ENCODE measurements around the gene THG1L.
A peak's percentile ranks its signal among the peaks of the same experiment; 100 is the strongest.

The THG1L gene

GRCh38 chr5:157743163-157744050, 12.2 kb downstream of the THG1L start, which contains the start of gene LSM11:
Gene LSM11, plus strand, starts transcription at chr5:157743712. Its CDS starts 39 bp downstream, at chr5:157743751.
- peak; percentile 93 for TF ChIP-seq CTCF (conservative IDR thresholded peaks at IDR 0.05; ENCODE audit: low read depth, low read length)
- peak within 1 kb of the TSS; percentile 82 for H3K4me3 ChIP-seq (ENCODE audit: low read length)
- no peak for DNase-seq (ENCODE audit: low read depth)

DNA sequence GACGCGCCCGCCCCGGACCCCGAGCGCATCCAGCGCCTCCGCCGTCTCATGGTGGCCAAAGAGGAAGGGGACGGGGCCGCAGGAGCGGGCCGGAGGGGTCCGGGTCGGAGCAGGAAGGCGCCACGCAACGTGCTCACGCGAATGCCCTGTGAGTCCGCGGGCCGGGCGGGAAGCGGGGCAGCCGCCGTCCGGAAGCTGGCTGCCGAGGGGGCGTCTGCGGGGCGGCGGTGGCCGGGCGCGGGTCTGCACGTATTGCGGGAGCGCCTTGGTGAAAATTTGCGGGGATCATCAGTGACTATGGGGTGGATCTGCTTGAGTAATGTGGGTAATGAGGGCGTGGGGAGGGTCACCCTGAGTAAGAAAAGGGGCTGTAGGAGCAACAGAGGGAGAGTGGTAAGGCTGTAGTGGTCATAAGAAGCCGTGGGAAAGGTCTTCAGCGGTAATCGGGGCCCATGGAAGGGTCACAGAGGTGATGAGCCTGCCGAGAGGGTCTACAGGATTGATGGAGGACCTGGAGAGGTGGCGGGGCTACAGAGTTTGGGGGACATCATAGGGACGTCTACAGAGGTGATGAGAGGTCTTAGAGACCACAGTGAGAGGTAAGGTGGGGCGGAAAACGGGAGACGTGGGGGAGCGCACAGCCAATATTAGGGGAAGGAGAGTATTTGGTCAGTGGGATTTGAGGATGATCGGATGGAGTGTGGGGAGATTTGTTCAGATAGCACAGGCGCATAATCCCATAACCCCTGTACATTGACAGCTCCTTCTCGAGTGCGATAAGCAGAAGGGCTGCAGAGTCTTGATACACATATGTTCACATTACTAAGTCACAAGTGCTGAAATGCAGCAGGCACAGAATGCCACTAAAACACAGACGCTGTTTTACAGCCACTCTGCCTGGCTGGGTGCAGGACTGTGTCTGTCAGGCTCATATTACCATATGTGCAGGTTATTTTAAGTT, 13.1 kb downstream of the THG1L start:
- peak overlapping the region; percentile 82 for H3K4me3 ChIP-seq (ENCODE audit: low read length)
- no peak for DNase-seq (ENCODE audit: low read depth)
- no peak for TF ChIP-seq CTCF (conservative IDR thresholded peaks at IDR 0.05; ENCODE audit: low read depth, low read length)

- no peak for DNase-seq (ENCODE audit: low read depth)
- no peak for TF ChIP-seq CTCF (conservative IDR thresholded peaks at IDR 0.05; ENCODE audit: low read depth, low read length)
- peak overlapping the region; percentile 82 for H3K4me3 ChIP-seq (ENCODE audit: low read length)
Observed at GRCh38 chr5:157745041-157745456, 13.8 kb downstream of the THG1L start.

DNA sequence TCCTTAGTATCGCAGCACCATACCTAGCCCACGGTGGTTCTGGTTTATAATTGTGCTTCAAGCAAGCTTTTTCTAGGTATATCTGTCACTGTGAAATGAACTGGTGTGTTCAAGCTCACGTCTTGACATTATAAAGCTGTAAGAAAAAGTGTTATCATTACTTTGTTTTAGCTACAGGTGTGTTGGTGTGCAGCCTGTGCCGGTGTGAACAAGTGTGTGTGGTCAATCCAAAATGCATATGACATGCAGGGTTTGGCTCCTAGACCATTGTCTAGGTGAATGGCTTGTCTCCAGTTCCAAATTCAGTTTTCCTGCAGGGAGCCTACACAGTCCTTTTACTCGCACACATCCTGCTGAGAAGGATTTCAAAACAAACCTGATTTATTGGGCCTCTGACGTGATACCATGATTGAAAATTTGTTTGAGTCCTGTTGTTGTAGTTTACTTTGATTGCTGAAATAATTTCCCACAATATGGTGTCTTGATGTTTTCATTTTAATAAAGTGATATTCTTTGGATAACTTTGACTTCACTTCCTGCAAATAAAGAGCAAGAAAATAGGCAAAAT, 16.0 kb downstream of the THG1L start:
- no peak overlapping the region for H3K4me3 ChIP-seq (ENCODE audit: low read length)
- no peak for DNase-seq (ENCODE audit: low read depth)
- no peak for TF ChIP-seq CTCF (conservative IDR thresholded peaks at IDR 0.05; ENCODE audit: low read depth, low read length)

DNA sequence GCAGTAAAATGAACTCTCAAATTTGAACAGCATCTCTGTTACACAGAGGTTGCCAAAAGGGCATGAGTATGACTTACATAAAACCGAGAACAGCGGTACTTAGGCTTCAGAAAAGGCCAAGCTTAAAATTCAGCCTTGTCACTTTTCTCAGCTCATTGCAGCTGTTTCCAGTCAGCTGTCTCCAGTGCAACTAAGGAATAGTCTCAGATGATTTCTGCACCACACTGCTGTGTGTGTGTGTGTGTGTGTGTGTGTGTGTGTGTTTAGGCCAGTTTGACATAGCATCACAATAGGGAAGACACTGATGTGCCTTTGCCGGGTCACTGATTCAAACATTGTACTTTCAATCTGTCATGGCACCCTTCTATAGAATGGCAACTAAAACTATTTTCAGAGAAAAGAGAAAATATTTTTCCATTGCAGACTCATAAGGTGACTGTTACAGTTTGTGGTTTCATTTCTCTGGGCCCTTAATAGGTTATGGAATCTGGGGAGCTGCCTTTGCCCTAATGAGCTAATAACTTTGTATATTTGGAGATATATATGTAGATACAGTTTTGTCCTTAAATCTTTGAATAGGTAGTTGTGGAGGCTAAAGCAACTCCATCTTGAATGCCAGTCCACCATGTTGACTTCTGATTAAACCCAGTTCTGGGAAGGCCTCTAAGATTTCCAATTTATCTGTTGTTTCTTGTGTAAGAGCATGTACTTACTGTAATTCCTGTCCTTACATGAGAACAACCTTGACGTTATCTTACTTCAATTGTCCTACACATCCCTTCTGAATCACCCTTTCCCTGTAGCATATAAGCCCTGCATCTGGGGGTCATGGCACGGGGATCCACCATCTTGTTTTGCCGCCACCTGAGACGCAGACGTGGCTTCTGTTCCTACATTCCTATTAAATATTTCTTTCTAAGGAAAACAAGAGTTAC, 16.8 kb downstream of the THG1L start:
- H3K4me3 ChIP-seq (ENCODE audit: low read length) = no peak overlapping the region
- TF ChIP-seq CTCF (conservative IDR thresholded peaks at IDR 0.05; ENCODE audit: low read depth, low read length) = no peak
- DNase-seq (ENCODE audit: low read depth) = no peak

Measured in retinal pigment epithelial cell (primary cell).